Esophagus squamous epithelium (tissue), 5 donors: Measurements from ENCODE around the gene METAP2. TPM values are rescaled to one million over a fixed set of nuclear protein-coding genes. Genes with fewer than 3 reads are reported as not detected.

ENCODE experiments used
- DNase-seq: peaks from one replicate; lab custom pipeline; 2025; lab: John Stamatoyannopoulos, UW
- H3K27ac ChIP-seq, 4 donors: fragments of 200-600 bp; sonication (generic); one replicate each; pipeline ENCODE4 v1.5.1; 2016 to 2019; ENCODE audit warnings: mild to moderate bottlenecking in 1 of 4
- H3K27me3 ChIP-seq, 4 donors: fragments of 200-600 bp; sonication (generic); 1 replicate in 3 of 4; 2 replicates in 1 of 4; pipeline versions ENCODE4 v1.5.1 to v1.6.0; 2017 to 2021; ENCODE audit warnings: antibody characterized with exemption in 1 of 4
- H3K36me3 ChIP-seq, 3 donors: fragments of 200-600 bp; sonication (generic); one replicate each; pipeline ENCODE4 v1.5.1; 2016 to 2019
- H3K4me1 ChIP-seq, 3 donors: fragments of 200-600 bp; sonication (generic); one replicate each; pipeline ENCODE4 v1.5.1; 2017 to 2019
- H3K4me3 ChIP-seq, 4 donors: fragments of 200-600 bp; sonication (generic); 1 replicate in 3 of 4; 2 replicates in 1 of 4; pipeline ENCODE4 v1.5.1; 2016 to 2019; ENCODE audit warnings: mild to moderate bottlenecking in 2 of 4, moderate library complexity in 1 of 4
- H3K9me3 ChIP-seq, 3 donors: fragments of 200-600 bp; sonication (generic); one replicate each; pipeline ENCODE4 v1.5.1; 2016 to 2019
- POLR2A ChIP-seq, 4 donors: fragments of 450-650 bp; IDR thresholded peaks; one replicate each; pipeline ENCODE4 v1.6.1; 2017; ENCODE audit warnings: antibody characterized with exemption in 4 of 4, mild to moderate bottlenecking in 4 of 4, moderate library complexity in 3 of 4
- WGBS, 2 donors: methylation state at CpG; one replicate each; pipeline ENCODE4 v1.1.5; 2018; 5-methylcytosine and 5-hydroxymethylcytosine counted together
- intact Hi-C: fragments of 100-400 bp; cut with DNase I; formaldehyde crosslinking; loops from one replicate; pipeline ENCODE4 v1.15.0; 2022
- total RNA-seq, 4 donors: library from RNA; depleted of rRNA; stranded (reverse); fragments of >200 nt; gene quantifications; one replicate each; pipeline ENCODE4 v1.1.0, GENCODE V29; 2016
- TF ChIP-seq, protein P1 (sequence below), 6 experiments: fragments of 450-650 bp in 4 of 6; fragments of 200-600 bp in 2 of 6; sonication (generic) in 2 of 6; IDR thresholded peaks; one replicate each; pipeline ENCODE4 v1.5.1; 2016 to 2019; ENCODE audit warnings: antibody characterized with exemption in 6 of 6, mild to moderate bottlenecking in 4 of 6, moderate library complexity in 4 of 6
- donor health status: DM: yes; HTN: yes; CAD: no.

The METAP2 gene
- total RNA-seq, 4 donors from 2014 or later: 52.1 to 83.1 (median 62.1) TPM

DNA sequence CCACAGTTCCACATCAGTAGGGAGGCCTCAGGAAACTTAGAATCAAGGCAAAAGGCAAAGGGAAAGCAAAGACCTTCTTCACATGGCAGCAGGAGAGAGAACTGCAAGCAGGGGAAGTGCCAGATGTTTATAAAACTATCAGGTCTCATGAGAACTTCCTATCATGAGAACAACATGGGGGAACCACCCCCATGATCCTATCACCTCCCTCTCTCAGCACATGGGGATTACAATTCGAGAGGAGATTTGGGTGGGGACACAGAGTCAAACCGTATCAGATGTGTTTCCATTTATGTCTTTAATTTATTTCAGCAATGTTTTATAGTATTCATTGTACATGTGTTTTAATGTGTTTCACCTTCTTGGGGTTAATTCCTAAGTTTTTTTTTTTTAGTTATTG, 25.8 kb downstream of the METAP2 start:
- WGBS, 2 donors: 85 to 91% methylated on average over 2 of the region's 2 CpGs
- Histone ChIP-seq H3K27ac (no peak overlapping the region), H3K4me3 (no peak overlapping the region), H3K4me1 (no peaks in the 10 kb centered on the region), H3K36me3 (peaks cover 11 to 96% (median 35%) of the 10 kb centered on the region in 3 donors), H3K9me3 (no peaks in the 10 kb centered on the region), H3K27me3 (no peaks in the 10 kb centered on the region)
- no peak for TF ChIP-seq POLR2A (IDR thresholded peaks at IDR 0.05)
- TF ChIP-seq, protein P1, sequence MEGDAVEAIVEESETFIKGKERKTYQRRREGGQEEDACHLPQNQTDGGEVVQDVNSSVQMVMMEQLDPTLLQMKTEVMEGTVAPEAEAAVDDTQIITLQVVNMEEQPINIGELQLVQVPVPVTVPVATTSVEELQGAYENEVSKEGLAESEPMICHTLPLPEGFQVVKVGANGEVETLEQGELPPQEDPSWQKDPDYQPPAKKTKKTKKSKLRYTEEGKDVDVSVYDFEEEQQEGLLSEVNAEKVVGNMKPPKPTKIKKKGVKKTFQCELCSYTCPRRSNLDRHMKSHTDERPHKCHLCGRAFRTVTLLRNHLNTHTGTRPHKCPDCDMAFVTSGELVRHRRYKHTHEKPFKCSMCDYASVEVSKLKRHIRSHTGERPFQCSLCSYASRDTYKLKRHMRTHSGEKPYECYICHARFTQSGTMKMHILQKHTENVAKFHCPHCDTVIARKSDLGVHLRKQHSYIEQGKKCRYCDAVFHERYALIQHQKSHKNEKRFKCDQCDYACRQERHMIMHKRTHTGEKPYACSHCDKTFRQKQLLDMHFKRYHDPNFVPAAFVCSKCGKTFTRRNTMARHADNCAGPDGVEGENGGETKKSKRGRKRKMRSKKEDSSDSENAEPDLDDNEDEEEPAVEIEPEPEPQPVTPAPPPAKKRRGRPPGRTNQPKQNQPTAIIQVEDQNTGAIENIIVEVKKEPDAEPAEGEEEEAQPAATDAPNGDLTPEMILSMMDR (IDR thresholded peaks at IDR 0.05): no peak
- intact Hi-C loops: no loop called here
- DNase-seq: no peak

DNA sequence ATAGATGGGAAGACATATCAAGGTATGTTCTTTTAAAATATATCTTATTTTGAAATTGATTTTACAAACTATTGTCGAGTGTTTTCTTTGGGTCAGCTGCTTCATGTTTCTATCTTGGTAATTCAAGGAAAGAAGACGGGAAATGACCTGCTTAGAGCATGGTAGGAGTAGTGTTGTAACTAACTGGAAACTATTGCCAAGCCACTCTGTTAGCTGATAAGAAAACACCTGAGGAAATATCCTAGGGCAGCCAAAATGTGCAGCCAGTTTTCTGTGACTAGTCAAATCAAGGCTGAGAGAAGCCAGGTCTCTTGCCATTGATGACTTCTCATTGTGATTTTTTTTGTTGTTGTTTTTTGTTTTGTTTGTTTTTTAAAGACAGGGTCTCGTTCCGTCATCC, 30.2 kb downstream of the METAP2 start:
- Histone ChIP-seq H3K27me3 (no peaks in the 10 kb centered on the region), H3K4me1 (peaks cover 0 to 4% (median 0%) of the 10 kb centered on the region in 3 donors), H3K9me3 (no peaks in the 10 kb centered on the region), H3K27ac (no peak overlapping the region), H3K36me3 (peaks cover 12 to 96% (median 27%) of the 10 kb centered on the region in 3 donors), H3K4me3 (no peak overlapping the region)
- 90 to 94% methylated on average over 4 of the region's 4 CpGs for WGBS, 2 donors
- intact Hi-C loops: no loop called here
- TF ChIP-seq, protein P1 (IDR thresholded peaks at IDR 0.05): no peak
- no peak for TF ChIP-seq POLR2A (IDR thresholded peaks at IDR 0.05)
- no peak for DNase-seq

DNA sequence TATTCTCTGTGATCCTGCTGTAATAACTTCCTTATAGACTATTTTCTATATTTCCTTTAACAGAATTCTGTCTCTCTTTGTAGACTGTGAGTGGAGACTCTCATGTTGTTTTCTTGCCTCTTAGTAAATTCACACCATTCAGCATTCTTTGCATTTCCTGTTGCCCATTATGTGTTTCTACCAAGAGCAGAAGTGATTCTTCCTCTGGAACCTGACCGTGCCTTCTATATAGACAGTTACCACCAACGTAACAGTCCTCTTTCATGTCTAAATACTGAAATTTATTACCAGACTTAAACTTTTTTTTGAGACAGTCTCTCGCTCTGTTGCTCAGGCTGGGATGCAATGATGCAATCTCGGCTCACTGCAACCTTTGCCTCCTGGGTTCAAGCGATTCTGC, 31.1 kb downstream of the METAP2 start:
- no peak overlapping the region for H3K27ac ChIP-seq
- WGBS, 2 donors: 94 to 97% methylated on average over 5 of the region's 5 CpGs
- H3K9me3 ChIP-seq: no peaks in the 10 kb centered on the region
- TF ChIP-seq, protein P1 (IDR thresholded peaks at IDR 0.05): no peak
- no peak for TF ChIP-seq POLR2A (IDR thresholded peaks at IDR 0.05)
- H3K36me3 ChIP-seq: peaks cover 12 to 96% (median 21%) of the 10 kb centered on the region in 3 donors
- no peaks in the 10 kb centered on the region for H3K27me3 ChIP-seq
- H3K4me3 ChIP-seq: no peak overlapping the region
- intact Hi-C loops: no loop called here
- H3K4me1 ChIP-seq: peaks cover 0 to 4% (median 0%) of the 10 kb centered on the region in 3 donors
- DNase-seq: no peak

DNA sequence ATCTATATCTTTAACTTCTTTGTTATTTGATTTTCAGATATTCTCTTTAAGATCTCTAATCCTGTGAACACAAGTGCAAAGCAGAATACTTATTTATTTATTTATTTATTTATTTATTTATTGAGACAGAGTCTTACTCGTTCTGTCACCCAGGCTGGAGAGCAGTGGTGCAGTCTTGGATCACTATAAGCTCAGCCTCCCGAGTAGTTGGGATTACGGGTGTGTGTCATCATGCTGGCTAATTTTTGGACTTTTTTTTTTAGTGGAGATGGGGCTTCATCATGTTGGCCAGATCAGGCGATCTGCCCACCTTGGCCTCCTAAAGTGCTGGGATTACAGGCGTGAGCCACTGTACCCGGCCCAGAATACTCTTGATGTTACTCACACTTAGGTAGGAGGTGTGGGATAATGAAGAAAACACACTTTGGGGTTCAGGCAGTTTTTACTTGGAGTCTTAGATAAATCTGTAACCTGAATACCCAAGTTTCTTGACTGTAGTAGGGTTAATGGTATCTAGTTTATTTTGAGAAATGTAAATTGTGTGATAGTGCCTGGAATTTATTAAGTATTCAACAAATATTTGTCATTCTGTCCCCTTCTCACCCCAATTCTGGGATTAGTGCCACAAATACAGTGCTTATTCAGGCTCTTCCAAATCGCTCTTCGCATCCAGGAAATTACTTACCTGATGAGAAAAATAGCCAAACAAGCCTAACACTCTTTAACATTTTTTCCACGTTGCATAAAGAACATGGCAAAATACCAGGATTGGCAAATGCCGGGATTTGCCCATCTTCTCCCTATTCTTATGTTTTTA, 33.0 kb downstream of the METAP2 start:
- no peak overlapping the region for H3K27ac ChIP-seq

DNA sequence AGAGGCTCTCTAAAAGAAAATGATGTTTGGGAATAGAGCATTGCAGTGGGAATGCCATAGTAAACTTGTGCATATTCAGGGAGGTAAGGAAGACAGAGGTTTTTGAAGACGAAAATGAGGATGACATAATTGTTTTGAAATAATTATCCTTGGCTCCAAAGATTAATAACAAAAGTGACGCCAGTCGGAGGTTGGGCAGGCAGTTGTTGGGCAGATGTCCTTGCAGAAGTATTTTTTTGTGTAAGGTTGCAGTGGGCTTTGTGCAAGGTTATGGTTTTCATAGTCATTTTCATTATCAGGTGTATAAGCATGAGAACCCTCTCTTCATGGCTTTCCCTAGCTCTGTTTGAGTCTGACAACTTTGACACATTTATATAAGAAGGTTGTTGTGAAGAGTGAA, 35.3 kb downstream of the METAP2 start:
- Histone ChIP-seq H3K4me1 (peaks cover 0 to 4% (median 0%) of the 10 kb centered on the region in 3 donors), H3K4me3 (no peak overlapping the region), H3K27me3 (no peaks in the 10 kb centered on the region), H3K27ac (no peak overlapping the region), H3K36me3 (peaks cover 14 to 100% (median 22%) of the 10 kb centered on the region in 3 donors), H3K9me3 (no peaks in the 10 kb centered on the region)
- WGBS, 2 donors: 65 to 72% methylated on average over 3 of the region's 3 CpGs
- no peak for TF ChIP-seq POLR2A (IDR thresholded peaks at IDR 0.05)
- TF ChIP-seq, protein P1 (IDR thresholded peaks at IDR 0.05): no peak
- DNase-seq: no peak
- intact Hi-C loops: no loop called here

More for the DNA sequence above, 33.0 kb downstream of the METAP2 start:
- DNase-seq: no peak
- intact Hi-C loops: no loop called here
- Histone ChIP-seq H3K36me3 (peaks cover 17 to 96% (median 21%) of the 10 kb centered on the region in 3 donors), H3K9me3 (no peaks in the 10 kb centered on the region), H3K4me3 (no peak overlapping the region), H3K4me1 (peaks cover 0 to 4% (median 0%) of the 10 kb centered on the region in 3 donors), H3K27me3 (no peaks in the 10 kb centered on the region)
- TF ChIP-seq, protein P1 (IDR thresholded peaks at IDR 0.05): no peak
- TF ChIP-seq POLR2A (IDR thresholded peaks at IDR 0.05): no peak
- 78 to 82% methylated on average over 10 of the region's 10 CpGs for WGBS, 2 donors
